Measurements from ENCODE around the gene PITX2. TPM values are rescaled to one million over a fixed set of nuclear protein-coding genes. Genes with fewer than 3 reads are reported as not detected.

The PITX2 gene
- total and polyA plus RNA-seq, 2 experiments from 2014 or later, result 4.3 to 5.6 TPM

- Histone ChIP-seq H3K79me2 (ENCODE audit: insufficient read depth) (no peaks in the 10 kb centered on the region), H3K4me1 (ENCODE audit: insufficient read depth) (no peaks in the 10 kb centered on the region), H3K4me2 (ENCODE audit: unreplicated experiment) (no peak overlapping the region)
Measured at GRCh38 chr4:110626532-110627153, 3.8 kb upstream of the PITX2 start.

GRCh38 chr4:110625576-110626257 lies 2.8 kb upstream of the PITX2 start:
- H3K4me2 ChIP-seq (ENCODE audit: unreplicated experiment), result no peak overlapping the region
- WGBS, 2 experiments (ENCODE audit: low coverage in 1 of 2, low lambda C conversion rate in 2 of 2, missing lambda C conversion rate in 2 of 2), result 86 to 88% methylated on average over 9 of the region's 9 CpGs

More at GRCh38 chr4:110626532-110627153, 3.8 kb upstream of the PITX2 start:
- Histone ChIP-seq H3K27me3 (replicated peaks; ENCODE audit: insufficient read depth) (no peaks in the 10 kb centered on the region), H3K36me3 (ENCODE audit: low read depth) (no peaks in the 10 kb centered on the region), H3K4me3 (no peak overlapping the region), H3K27ac (no peak overlapping the region), H3K9me3 (ENCODE audit: low read depth) (no peaks in the 10 kb centered on the region), H4K20me1 (ENCODE audit: insufficient read depth) (no peaks in the 10 kb centered on the region), H3K9me2 (ENCODE audit: insufficient read depth) (no peaks in the 10 kb centered on the region), H3K9ac (no peak overlapping the region), H2AFZ (no peak overlapping the region), H3F3A (ENCODE audit: insufficient read depth) (no peaks in the 10 kb centered on the region)
- TF ChIP-seq EZH2 (IDR thresholded peaks at IDR 0.05; ENCODE audit: insufficient read depth, poor library complexity, severe bottlenecking), result no peak
- no peak for TF ChIP-seq EZH2phosphoT487 (IDR thresholded peaks at IDR 0.05; ENCODE audit: insufficient read depth, low read depth)
- WGBS, 2 experiments (ENCODE audit: low coverage in 1 of 2, low lambda C conversion rate in 2 of 2, missing lambda C conversion rate in 2 of 2), result 88% methylated on average over 13 of the region's 13 CpGs
- no peak for DNase-seq
- in situ Hi-C loops (cut with MboI), result no loop called here

GRCh38 chr4:110624904-110625494 lies 2.1 kb upstream of the PITX2 start:
- H3K4me2 ChIP-seq (ENCODE audit: unreplicated experiment), result no peak overlapping the region
- H2AFZ ChIP-seq, result no peak overlapping the region
- no peak for DNase-seq
- H3K27me3 ChIP-seq (replicated peaks; ENCODE audit: insufficient read depth), result no peaks in the 10 kb centered on the region
- no peak overlapping the region for H3K9ac ChIP-seq
- no peak for TF ChIP-seq EZH2phosphoT487 (IDR thresholded peaks at IDR 0.05; ENCODE audit: insufficient read depth, low read depth)
- no peak for TF ChIP-seq EZH2 (IDR thresholded peaks at IDR 0.05; ENCODE audit: insufficient read depth, poor library complexity, severe bottlenecking)
- no peaks in the 10 kb centered on the region for H3K79me2 ChIP-seq (ENCODE audit: insufficient read depth)
- H3F3A ChIP-seq (ENCODE audit: insufficient read depth), result no peaks in the 10 kb centered on the region
- no peak overlapping the region for H3K4me3 ChIP-seq
- H3K27ac ChIP-seq, result no peak overlapping the region
- in situ Hi-C loops (cut with MboI), result no loop called here
- no peaks in the 10 kb centered on the region for H4K20me1 ChIP-seq (ENCODE audit: insufficient read depth)
- no peaks in the 10 kb centered on the region for H3K9me2 ChIP-seq (ENCODE audit: insufficient read depth)
- WGBS, 2 experiments (ENCODE audit: low coverage in 1 of 2, low lambda C conversion rate in 2 of 2, missing lambda C conversion rate in 2 of 2), result 87% methylated on average over 6 of the region's 6 CpGs
- H3K9me3 ChIP-seq (ENCODE audit: low read depth), result no peaks in the 10 kb centered on the region
- H3K36me3 ChIP-seq (ENCODE audit: low read depth), result no peaks in the 10 kb centered on the region
- no peaks in the 10 kb centered on the region for H3K4me1 ChIP-seq (ENCODE audit: insufficient read depth)

More at GRCh38 chr4:110625576-110626257, 2.8 kb upstream of the PITX2 start:
- Histone ChIP-seq H3K9me3 (ENCODE audit: low read depth) (no peaks in the 10 kb centered on the region), H3K27ac (no peak overlapping the region), H2AFZ (no peak overlapping the region), H3K9me2 (ENCODE audit: insufficient read depth) (no peaks in the 10 kb centered on the region), H3K27me3 (replicated peaks; ENCODE audit: insufficient read depth) (no peaks in the 10 kb centered on the region), H3K79me2 (ENCODE audit: insufficient read depth) (no peaks in the 10 kb centered on the region), H4K20me1 (ENCODE audit: insufficient read depth) (no peaks in the 10 kb centered on the region), H3K36me3 (ENCODE audit: low read depth) (no peaks in the 10 kb centered on the region), H3F3A (ENCODE audit: insufficient read depth) (no peaks in the 10 kb centered on the region), H3K4me1 (ENCODE audit: insufficient read depth) (no peaks in the 10 kb centered on the region), H3K9ac (no peak overlapping the region), H3K4me3 (no peak overlapping the region)
- in situ Hi-C loops (cut with MboI), result no loop called here
- no peak for DNase-seq
- TF ChIP-seq EZH2phosphoT487 (IDR thresholded peaks at IDR 0.05; ENCODE audit: insufficient read depth, low read depth) (no peak), EZH2 (IDR thresholded peaks at IDR 0.05; ENCODE audit: insufficient read depth, poor library complexity, severe bottlenecking) (no peak)

- Histone ChIP-seq H3K4me2 (ENCODE audit: unreplicated experiment) (no peak overlapping the region), H3K27me3 (replicated peaks; ENCODE audit: insufficient read depth) (no peaks in the 10 kb centered on the region), H4K20me1 (ENCODE audit: insufficient read depth) (no peaks in the 10 kb centered on the region), H3K9me3 (ENCODE audit: low read depth) (no peaks in the 10 kb centered on the region), H2AFZ (no peak overlapping the region), H3K9me2 (ENCODE audit: insufficient read depth) (no peaks in the 10 kb centered on the region), H3F3A (ENCODE audit: insufficient read depth) (no peaks in the 10 kb centered on the region), H3K4me1 (ENCODE audit: insufficient read depth) (no peaks in the 10 kb centered on the region), H3K79me2 (ENCODE audit: insufficient read depth) (no peaks in the 10 kb centered on the region), H3K36me3 (ENCODE audit: low read depth) (no peaks in the 10 kb centered on the region), H3K4me3 (no peak overlapping the region), H3K9ac (no peak overlapping the region), H3K27ac (no peak overlapping the region)
- TF ChIP-seq EZH2phosphoT487 (IDR thresholded peaks at IDR 0.05; ENCODE audit: insufficient read depth, low read depth) (no peak), EZH2 (IDR thresholded peaks at IDR 0.05; ENCODE audit: insufficient read depth, poor library complexity, severe bottlenecking) (no peak)
- in situ Hi-C loops (cut with MboI), result no loop called here
- 84 to 91% methylated on average over 3 of the region's 3 CpGs for WGBS, 2 experiments (ENCODE audit: low coverage in 1 of 2, low lambda C conversion rate in 2 of 2, missing lambda C conversion rate in 2 of 2)
- DNase-seq, result no peak
Measured at GRCh38 chr4:110624398-110624780, 1.5 kb upstream of the PITX2 start.
